Ecto neural progenitor cell (in vitro differentiated cells): ENCODE measurements around the gene ENG.

Source experiments
- DNase-seq: peaks from one replicate; pipeline ENCODE4 v3.0.0-alpha.2; 2018; ENCODE audit warnings: low spot score

ENG gene

GRCh38 chr9:127813686-127814226, 40.7 kb downstream of the ENG start:
- peak; percentile 46 for DNase-seq

GRCh38 chr9:127812936-127813675, 41.4 kb downstream of the ENG start:
- DNase-seq: no peak

GRCh38 chr9:127812011-127812410, 42.4 kb downstream of the ENG start:
- DNase-seq: no peak

- DNase-seq: peak; percentile 43
These were observed 43.9 kb downstream of the ENG start for GRCh38 chr9:127810378-127811187.

- peak; percentile 86 for DNase-seq
These were observed 44.7 kb downstream of the ENG start for GRCh38 chr9:127809540-127810377.

- no peak for DNase-seq
These were observed 45.4 kb downstream of the ENG start for GRCh38 chr9:127809002-127809539.

GRCh38 chr9:127808347-127809001, 46.0 kb downstream of the ENG start:
- DNase-seq: peak; percentile 41

GRCh38 chr9:127806871-127807270, 47.6 kb downstream of the ENG start:
- no peak for DNase-seq

- DNase-seq: peak; percentile 77
These were observed 48.8 kb downstream of the ENG start for GRCh38 chr9:127805620-127806019.

GRCh38 chr9:127803507-127804352, 50.7 kb downstream of the ENG start:
- no peak for DNase-seq

- peak; percentile 91 for DNase-seq
These were observed 51.6 kb downstream of the ENG start, which contains the start of gene FPGS for GRCh38 chr9:127802576-127803443. Gene FPGS, plus strand, starts transcription at chr9:127802882. Its CDS starts 43 bp downstream, at chr9:127802925.

- no peak for DNase-seq
These were observed 52.4 kb downstream of the ENG start for GRCh38 chr9:127801955-127802575.

GRCh38 chr9:127796852-127797370, 57.5 kb downstream of the ENG start:
- DNase-seq: no peak

- no peak for DNase-seq
These were observed 58.1 kb downstream of the ENG start for GRCh38 chr9:127796225-127796813.

GRCh38 chr9:127794001-127794791, 60.3 kb downstream of the ENG start:
- no peak for DNase-seq

GRCh38 chr9:127793093-127793708, 61.3 kb downstream of the ENG start:
- no peak for DNase-seq
